HG02678 (cell line): ENCODE measurements around the gene SEMA6B.
"Not testable (repeated sequence)": the region's sequence is repeated elsewhere in the genome, so short reads cannot be mapped to it uniquely, and the experiment has no call there.

Source experiments
- ATAC-seq: cut with Tn5 transposase; IDR thresholded peaks from one replicate; pipeline ENCODE4 v1.9.1; 2021; ENCODE audit warnings: mild to moderate bottlenecking, moderate library complexity; ENCODE audit not compliant: unreplicated experiment

Gene SEMA6B, protein sequence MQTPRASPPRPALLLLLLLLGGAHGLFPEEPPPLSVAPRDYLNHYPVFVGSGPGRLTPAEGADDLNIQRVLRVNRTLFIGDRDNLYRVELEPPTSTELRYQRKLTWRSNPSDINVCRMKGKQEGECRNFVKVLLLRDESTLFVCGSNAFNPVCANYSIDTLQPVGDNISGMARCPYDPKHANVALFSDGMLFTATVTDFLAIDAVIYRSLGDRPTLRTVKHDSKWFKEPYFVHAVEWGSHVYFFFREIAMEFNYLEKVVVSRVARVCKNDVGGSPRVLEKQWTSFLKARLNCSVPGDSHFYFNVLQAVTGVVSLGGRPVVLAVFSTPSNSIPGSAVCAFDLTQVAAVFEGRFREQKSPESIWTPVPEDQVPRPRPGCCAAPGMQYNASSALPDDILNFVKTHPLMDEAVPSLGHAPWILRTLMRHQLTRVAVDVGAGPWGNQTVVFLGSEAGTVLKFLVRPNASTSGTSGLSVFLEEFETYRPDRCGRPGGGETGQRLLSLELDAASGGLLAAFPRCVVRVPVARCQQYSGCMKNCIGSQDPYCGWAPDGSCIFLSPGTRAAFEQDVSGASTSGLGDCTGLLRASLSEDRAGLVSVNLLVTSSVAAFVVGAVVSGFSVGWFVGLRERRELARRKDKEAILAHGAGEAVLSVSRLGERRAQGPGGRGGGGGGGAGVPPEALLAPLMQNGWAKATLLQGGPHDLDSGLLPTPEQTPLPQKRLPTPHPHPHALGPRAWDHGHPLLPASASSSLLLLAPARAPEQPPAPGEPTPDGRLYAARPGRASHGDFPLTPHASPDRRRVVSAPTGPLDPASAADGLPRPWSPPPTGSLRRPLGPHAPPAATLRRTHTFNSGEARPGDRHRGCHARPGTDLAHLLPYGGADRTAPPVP

DNA sequence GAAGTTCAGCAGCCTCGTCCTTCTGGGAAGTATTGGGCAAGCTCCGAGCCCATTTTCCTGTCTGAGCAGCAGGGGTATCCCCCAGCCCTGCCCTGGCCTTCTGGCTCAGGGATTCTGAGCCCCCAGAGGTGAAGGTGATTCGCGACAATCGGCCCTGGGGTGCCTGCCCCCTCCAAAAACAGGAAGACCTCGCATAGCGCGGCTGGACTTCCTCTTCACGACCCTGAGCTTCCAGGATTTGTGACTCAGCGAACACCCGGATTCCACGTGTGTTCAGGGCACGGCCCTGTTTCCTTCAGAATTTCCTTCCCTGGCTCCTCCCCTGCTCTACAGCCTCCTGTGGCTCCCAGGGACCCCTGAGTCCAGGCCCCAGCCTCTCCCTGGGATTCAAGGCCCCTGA is at the start of gene SEMA6B:
TSS of gene SEMA6B (minus strand) at position 116 of the 400 bp plus-strand sequence. CDS start 1,227 bp downstream, outside the sequence.
- no peak for ATAC-seq

DNA sequence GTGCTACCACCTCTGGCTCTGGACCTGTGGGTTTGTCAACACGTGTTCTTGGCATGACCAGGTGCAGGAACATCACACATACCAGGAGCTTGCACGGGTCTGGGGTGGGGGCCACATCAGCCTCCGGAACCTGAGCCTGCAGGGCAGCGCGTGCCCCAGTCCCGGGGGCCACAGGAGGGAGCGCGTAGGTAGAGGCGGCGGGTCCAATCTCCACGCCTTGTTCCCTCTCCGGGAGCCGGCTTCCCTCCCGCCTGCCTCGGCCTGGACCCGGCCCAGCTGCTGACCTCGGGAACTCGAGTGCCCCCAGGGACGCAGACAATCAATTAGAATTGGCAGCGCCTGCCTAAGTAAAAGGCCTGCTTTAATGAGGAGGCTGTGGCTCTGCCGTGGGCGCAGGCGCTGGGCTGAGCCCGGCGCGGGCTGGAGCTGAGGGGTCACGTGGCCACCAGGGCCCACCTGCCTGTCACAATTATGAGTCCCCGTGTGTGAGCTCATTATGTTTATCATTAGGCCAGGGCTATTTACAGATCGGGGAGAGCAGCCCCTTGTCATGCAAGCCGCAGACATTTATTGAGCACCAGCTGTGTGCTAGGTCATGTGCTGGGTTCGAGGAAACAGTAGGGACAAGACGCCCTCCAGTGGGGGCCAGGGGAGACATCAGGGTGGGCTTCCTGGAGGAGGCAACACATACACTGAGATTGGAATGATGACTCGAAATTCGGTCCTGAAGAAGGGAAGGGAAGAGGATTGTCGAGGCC is 47.6 kb upstream of the SEMA6B start:
- no peak for ATAC-seq

DNA sequence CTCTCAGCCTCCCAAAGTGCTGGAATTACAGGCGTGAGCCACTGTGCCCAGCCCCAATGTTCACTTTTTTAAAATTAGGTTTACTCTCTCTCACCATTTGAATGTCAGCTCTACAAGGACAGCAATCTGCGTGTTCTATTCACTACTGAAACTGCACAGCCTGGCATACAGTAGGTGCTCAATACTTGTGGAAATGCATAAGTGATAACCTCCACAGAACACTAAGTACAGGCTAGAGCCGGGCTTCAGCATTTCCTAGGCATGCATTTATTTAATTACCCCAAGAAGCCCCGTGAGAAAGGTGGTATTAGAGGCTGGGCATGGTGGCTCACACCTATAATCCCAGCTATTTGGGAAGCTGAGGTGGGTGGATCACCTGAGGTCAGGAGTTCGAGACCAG is 46.7 kb upstream of the SEMA6B start:
- ATAC-seq: no peak

DNA sequence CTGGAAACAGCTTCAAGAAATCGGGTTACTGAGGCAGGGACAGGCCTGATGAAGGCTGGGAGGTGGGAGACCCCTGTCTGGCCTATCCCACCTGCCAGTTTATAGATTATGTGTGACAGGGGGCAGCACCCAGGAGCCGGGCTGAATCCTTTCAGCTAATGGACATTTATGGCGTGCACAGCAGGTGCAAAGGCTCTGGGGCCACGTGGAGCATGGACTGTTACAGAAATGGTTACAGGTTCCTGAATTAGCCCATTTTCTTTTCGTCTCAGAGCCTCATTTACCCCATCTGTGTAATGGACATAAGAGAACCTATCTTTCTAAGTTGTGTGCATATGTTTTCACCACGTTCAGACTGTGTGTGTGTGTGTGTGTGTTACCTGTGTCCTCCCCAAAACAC is 45.4 kb upstream of the SEMA6B start:
- no peak for ATAC-seq

DNA sequence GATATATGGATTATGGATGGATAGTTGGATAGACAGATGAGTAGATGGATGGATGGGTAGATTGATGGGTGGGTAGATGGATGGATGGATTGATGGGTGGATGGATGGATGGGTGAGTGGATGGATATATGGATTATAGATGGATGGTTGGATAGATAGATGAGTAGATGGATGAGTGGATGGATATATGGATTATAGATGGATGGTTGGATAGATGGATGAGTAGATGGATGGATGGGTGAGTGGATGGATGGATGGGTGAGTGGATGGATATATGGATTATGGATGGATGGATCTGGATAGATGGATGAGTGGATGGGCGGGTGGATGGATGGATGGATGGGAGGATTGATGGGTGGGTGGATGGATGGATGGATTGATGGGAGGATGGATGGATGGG is 43.4 kb upstream of the SEMA6B start:
- ATAC-seq: no peak

DNA sequence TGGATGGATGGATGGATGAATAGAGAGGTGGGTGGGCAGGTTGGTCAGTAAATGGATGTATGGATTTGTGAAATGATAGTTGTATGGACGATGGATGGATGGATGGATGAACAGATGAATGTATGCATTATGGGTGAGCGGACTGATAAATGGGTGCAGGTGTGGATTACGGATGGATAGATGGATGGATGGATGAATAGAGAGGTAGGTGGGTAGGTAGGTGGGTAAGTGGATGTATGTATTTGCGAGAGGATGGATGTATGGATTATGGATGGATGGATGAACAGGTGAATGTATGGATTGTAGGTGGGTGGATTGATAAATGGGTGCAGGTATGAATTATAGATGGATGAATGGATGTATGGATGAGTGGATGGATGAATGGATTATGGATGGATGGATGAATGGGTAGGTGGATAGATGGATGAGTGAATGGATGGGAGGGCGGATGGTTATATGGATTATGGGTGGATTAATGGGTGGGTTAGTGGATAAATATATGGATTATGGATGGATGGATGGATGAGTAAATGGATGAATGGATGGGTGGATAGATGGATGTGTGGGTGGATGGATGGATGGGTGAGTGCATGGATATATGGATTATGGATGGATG is 42.8 kb upstream of the SEMA6B start:
- ATAC-seq: no peak

DNA sequence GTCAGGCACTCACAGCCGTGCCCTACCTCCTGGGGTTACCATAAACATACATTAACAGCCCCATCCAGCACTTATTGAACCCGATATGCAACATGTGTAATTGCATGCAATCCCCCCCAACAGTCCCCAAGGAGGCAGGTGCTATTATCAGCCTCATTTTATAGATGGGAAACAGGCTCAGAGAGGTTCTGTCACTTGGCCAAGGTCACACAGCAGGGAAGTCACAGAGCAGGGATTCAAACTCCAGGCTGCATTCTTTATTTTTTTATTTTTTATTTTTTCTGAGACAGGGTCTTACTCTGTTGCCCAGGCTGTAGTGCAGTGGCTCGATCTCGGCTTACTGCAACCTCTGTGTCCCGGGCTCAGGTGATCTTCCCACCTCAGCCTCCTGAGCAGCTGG is 41.4 kb upstream of the SEMA6B start:
- ATAC-seq: no peak

DNA sequence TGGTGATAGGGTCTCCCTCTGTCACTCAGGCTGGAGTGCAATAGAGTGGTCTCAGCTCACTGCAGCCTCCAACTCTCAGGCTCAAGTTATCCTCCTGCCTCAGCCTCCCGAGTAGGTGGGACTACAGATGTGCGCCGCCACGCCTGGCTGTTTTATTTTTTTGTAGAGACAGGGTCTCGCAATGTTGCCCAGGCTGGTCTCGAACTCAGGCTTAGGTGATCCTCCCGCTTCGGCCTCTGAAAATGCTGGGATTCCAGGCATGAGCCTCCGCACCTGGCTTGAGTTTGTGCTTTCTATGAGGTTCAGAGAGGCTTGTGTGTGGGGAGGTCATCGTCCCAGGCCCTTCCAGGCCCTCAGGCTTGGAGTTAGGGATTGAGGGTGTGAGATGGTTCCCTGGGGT is 40.6 kb upstream of the SEMA6B start:
- ATAC-seq: no peak

DNA sequence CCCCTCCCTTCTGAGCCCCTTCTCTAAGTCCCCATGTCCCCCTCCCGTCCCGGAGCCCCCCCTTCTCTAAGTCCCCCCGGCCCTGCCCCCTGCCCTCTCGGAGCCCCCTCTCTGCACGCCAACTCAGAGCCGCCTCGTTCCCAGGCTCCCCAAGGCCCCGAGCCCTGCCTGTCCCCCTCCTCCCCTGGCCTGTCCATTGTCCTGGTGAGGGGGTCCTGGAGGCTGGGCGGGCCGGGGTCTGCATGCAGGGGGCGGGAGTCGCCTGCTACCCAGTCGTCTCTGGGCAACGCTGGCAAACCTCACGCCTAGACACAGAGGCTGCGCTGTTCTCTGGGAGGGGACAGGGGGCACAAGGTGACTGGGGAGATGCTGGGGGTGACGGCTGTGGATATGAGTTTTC is 39.2 kb upstream of the SEMA6B start:
- ATAC-seq: no peak

DNA sequence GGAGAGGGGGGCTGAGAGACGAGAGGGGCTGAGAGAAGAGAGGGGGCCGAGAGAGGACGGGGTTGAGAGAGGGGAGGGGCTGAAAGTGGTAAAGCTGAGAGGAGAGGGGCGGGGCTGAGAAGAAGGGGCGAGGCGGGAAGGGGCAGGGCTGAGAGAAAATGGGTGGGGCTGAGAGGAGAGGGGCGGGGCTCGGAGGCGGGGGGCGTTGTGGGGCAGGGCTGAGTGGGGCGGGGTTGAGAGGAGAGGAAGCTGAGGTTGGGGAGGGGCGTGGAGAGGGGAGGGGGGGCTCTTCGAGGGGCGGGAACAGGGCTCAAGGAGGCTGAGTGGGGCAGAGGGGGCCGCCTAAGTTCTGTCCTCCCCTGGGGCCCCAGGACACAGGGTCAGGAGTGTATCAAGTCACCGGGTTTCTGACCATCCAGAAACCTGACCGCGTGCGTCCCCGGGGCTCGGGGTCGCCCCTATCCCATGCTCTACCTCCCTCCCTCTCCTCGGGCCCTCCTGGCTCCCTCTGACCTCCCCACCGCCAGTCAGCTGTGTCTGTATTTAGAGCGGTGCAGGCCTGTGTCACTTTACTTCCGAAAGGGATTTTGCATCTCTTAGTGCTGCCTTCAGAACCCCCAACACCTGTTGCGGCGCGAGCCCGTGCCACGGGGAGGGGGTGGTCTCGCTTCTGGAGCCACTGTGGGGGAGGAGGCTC is 38.6 kb upstream of the SEMA6B start:
- ATAC-seq: no peak

DNA sequence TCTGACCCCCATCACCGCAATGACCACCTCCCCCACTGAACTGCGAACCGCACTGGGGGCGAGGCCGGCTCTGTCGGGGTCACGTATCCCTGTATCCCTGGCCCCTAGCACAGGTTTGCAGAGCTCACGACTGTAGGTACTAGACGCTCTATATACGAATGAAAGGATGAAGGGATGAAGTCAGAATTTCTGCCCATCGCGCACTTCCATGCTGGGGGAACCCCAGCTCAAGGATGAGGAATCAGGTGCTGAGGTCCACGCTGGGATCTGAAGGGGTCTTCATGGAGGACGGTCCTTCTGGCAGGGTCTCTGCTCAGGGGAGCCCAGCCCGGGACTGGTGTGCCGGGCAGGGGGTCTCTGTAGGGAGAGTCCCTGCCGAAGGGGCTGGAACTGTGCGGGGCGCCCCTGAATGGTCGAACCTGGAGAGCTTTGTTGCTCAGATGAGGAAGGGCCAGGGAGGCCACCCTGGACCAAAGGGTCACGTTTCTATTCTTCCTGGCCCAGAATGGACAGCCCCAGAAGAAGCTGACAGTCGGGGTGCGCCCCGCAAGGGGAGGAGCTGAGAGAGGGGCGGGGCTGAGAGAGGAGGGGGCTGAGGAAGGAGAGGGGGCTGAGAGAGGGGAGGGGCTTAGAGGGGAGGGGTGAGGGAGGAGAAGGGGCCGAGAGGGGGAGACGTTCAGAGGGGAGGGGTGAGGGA is 37.9 kb upstream of the SEMA6B start:
- ATAC-seq: no peak

DNA sequence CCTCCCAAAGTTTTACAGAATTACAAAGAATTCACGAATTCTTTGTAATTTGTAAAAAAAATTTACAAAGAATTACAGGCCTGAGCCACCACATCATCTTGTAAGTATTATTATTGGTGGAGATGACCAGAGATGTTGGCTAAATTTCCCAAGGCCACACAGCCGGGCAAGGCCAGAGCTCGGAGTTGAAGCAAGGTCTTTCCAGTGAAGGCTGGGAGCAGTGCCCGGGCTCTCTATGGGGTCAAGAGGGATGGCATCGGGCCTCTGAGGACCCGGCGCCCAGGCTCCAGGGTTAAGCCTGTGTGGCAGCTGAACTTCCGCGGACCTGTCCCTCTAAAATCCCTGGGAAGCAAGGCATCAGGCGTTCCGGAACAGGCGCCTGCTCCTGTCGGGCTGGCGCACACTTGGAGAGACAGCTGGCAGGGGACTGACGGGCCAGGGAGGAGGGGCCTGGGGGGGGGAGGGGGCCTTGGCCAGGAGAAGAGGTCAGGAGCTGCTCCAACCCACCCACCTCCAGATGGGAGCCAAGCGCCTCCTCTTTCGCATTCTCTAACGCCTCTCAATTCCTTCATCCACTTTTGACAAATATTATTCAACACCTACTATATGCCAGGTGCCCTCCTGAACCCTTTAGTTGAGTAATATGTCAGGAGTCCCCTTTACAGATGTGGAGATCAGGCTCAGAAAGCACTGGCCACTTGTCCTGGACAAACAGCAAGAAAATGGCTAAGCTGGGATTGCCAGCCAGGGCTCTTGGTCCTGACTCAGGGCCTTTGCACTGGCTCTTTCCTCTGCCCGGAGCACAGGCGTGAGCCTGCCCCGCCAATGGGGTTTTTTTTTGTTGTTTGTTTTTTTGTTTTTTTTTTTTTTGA is 36.8 kb upstream of the SEMA6B start:
- ATAC-seq: no peak

DNA sequence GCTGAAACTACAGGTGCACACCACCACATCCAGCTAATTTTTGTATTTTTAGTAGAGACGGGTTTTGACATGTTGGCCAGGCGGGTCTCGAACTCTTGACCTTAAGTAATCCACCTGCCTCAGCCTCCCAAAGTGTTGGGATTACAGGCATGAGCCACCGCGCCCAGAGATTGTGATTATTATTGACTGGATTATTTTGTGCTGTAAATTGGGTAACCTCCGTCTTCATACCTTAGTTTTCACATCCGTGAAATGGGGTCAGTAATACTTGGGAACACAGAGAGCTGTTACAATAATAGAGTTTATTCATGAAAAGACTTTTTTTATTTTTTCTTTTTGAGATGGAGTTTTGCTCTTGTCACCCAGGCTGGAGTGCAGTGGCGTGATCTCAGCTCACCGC is 35.7 kb upstream of the SEMA6B start:
- not testable (repeated sequence) for ATAC-seq

DNA sequence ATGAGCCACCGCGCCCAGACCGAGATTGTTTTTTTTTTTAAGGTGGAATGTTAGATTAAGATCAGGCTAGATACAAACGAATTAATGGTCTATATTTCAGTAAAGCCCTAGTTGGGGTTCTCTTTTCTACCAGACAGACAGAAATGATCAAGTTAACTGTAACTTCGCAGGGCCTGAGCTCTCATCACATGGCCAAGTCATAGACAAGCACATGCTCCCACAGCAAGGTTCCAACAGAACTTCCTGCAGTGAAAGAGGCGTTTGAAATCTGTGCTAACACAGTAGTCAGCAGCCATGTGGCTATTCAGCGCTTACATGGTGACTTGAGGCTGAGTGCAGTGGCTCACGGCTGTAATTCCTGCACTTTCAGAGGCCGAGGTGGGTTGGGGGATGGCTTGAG is 34.7 kb upstream of the SEMA6B start:
- no peak for ATAC-seq

DNA sequence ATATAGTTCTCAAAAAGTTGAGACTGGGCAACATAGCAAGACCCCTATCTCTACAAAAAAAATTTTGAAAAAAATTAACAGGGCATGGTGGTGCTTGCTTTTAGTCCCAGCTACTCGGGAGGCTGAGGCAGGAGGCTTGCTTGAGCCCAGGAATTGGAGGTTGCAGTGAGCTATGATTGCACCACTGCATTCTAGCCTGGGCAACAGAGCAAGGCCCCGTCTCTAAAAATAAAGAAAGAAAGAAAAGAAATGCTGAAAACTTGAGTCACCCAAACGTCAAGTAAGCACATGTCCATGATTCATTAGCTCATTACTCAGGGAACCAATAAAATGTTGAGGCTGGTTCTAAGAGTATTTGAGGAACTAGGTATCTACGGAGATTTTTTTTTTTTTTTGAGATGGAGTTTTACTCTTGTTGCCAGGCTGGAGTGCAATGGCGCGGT is 33.9 kb upstream of the SEMA6B start:
- no peak for ATAC-seq

DNA sequence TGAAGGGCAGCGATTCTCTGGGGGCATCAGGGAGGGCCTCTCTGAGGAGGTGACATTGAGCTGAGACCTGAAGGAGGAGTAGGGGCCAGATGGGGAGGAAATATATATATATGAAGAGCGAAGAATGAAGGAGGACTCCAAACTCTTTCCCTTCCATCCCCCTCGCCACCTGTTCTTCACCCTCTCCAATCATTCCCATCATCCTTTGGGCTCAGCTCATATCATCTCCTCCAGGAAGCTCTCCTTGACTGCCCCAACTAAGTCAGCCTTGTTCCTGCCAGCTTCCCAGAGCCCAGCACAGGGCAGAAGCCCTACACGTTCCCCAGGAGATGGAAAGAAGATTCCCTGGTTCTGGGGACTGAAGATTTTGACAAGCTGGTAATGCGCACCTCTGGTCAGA is 33.0 kb upstream of the SEMA6B start:
- ATAC-seq: no peak

DNA sequence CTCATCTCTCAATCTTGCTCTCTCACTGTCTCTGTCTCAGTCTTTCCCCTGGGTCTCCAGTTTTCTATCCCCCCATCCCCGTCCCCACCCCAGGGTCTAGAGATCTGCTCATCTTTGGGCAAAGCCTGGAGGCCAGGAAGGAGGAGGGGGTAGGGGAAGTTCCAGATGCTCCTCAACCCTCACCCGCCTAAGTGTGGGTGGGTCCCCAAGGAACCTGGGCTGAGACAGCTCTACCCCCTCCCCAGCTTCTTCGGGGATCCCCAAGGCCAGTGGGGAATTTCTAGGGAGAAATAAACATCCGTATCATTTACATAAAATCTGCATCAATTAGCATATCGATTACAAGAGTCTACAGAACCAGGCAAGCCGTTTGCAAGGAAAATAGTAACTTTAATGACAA is 31.8 kb upstream of the SEMA6B start:
- ATAC-seq: no peak

DNA sequence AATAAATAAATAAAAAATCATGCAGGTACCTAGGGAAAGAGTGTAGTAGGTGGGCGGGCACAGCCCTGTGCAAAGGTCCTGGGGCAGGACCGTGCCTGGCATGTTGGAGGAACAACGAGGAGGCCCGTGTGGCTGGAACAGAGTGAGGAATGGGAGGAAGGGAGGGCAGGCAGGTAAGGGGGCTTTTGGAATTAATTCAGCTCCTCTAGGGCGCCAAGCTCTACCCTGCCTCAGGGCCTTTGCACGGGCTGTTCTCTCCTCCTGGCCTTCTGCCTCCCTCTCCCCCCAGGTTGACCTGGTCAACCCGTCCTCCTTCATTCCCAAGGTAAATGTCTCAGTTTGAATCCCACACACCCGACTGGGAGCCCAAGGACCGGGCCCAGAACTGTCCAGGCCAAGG is 31.1 kb upstream of the SEMA6B start:
- no peak for ATAC-seq
